PFSK-1 (cell line): ENCODE data around the gene CPLX1.

Source experiments
- FOXP2 ChIP-seq: optimal IDR thresholded peaks from 2 replicates; pipeline ENCODE3; 2011; ENCODE audit warnings: borderline replicate concordance, control low read depth, inconsistent platforms; ENCODE audit not compliant: insufficient read depth; ENCODE audit errors: extremely low read length, extremely low read depth
- POLR2AphosphoS5 ChIP-seq: IDR thresholded peaks from 2 replicates; pipeline ENCODE4 v1.6.1; 2012; ENCODE audit warnings: low read depth, mild to moderate bottlenecking, control low read depth, low read length, moderate library complexity
- SIN3A ChIP-seq: IDR thresholded peaks from 2 replicates; pipeline ENCODE4 v1.6.1; 2012; ENCODE audit warnings: mild to moderate bottlenecking, low read length, moderate library complexity, borderline replicate concordance; ENCODE audit not compliant: insufficient read depth
- TAF1 ChIP-seq: IDR thresholded peaks from 2 replicates; pipeline ENCODE4 v1.6.1; 2012; ENCODE audit warnings: low read length, control low read depth, borderline replicate concordance; ENCODE audit not compliant: insufficient read depth
- TF ChIP-seq, protein P1 (sequence below), 2 experiments: IDR thresholded peaks; 2 replicates each; pipeline versions ENCODE4 v1.6.1 to v1.8.0; 2011 to 2012; ENCODE audit warnings: low read depth in 2 of 2, low read length in 2 of 2, control low read depth in 1 of 2, inconsistent platforms in 1 of 2, mild to moderate bottlenecking in 1 of 2, moderate library complexity in 1 of 2; ENCODE audit not compliant: insufficient read depth in 1 of 2

CPLX1 gene

DNA sequence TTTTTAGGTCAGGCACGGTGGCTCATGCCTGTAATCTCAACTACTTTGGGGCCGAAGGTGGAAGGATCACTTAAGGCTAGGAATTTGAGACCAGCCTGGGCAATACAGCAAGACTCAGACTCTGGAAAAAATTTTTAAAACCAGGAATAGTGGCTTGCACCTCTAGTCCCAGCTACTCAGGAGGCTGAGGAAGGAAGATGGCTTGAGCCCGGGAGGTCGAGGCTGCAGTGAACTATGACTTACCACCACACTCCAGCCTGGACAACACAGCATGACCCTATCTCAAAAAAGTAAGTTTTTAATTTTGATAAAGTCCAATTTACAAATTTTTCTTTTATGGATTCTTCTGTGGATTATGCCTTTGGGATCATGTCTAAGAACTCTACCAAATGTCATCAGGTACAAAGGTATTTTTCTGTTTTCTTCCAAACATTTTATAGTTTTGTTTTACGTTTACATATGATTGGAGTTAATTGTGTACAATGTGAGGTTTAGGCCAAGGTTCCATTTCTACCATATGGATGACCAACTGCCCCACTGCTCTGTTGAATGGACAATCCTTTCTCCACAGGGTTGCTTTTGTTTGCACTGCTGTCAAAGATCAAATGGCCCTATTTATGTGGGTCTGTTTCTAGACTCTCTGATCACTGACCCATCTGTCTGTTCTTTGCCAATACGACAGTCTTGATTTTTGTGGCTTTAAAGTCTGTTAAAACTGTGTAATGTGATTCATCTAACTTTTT lies 48.2 kb downstream of the CPLX1 start:
- TF ChIP-seq FOXP2 (no peak), POLR2AphosphoS5 (no peak; the same call in 1 of the 2 replicates), TAF1 (no peak), SIN3A (no peak)
- TF ChIP-seq, protein P1, sequence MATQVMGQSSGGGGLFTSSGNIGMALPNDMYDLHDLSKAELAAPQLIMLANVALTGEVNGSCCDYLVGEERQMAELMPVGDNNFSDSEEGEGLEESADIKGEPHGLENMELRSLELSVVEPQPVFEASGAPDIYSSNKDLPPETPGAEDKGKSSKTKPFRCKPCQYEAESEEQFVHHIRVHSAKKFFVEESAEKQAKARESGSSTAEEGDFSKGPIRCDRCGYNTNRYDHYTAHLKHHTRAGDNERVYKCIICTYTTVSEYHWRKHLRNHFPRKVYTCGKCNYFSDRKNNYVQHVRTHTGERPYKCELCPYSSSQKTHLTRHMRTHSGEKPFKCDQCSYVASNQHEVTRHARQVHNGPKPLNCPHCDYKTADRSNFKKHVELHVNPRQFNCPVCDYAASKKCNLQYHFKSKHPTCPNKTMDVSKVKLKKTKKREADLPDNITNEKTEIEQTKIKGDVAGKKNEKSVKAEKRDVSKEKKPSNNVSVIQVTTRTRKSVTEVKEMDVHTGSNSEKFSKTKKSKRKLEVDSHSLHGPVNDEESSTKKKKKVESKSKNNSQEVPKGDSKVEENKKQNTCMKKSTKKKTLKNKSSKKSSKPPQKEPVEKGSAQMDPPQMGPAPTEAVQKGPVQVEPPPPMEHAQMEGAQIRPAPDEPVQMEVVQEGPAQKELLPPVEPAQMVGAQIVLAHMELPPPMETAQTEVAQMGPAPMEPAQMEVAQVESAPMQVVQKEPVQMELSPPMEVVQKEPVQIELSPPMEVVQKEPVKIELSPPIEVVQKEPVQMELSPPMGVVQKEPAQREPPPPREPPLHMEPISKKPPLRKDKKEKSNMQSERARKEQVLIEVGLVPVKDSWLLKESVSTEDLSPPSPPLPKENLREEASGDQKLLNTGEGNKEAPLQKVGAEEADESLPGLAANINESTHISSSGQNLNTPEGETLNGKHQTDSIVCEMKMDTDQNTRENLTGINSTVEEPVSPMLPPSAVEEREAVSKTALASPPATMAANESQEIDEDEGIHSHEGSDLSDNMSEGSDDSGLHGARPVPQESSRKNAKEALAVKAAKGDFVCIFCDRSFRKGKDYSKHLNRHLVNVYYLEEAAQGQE (IDR thresholded peaks at IDR 0.05; ENCODE audit: insufficient read depth in 1 of 2, low read depth in 2 of 2, low read length in 2 of 2), result no peak

DNA sequence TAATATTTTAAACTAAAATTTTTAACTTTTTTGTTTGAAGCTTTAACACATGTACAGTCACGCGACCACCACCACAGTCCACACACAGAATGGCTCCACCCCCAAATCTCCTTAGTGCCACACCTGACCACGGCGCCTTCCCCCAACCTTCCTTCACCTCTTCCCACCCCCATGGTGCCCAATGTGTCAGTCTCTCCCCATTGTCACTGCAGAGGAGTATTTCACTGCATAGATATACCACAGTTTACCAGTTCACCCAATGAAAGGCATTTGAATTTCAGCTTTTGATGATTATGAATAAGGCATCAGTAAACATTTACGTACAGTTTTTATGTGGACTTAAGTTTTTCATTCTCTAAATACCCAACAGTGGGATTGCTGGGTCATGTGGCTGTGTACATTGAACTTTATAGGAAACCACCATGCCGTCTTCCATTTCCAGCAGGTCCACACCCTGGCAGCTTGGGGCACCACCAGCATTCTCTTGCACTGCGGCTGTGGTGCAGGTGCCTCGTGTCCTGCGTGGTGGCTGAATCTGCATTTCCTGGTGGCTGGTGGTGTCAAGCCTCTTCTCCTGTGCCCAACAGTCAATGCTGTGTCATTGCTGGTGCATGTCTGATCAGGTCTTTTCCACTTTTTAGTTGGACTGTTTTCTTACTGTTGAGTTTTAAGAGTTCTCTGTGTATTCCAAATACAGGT lies 49.0 kb downstream of the CPLX1 start:
- TF ChIP-seq SIN3A, result no peak
- TF ChIP-seq FOXP2, result no peak
- no peak for TF ChIP-seq POLR2AphosphoS5
- TF ChIP-seq TAF1, result no peak
- TF ChIP-seq, protein P1 (IDR thresholded peaks at IDR 0.05; ENCODE audit: insufficient read depth in 1 of 2, low read depth in 2 of 2, low read length in 2 of 2), result no peak

DNA sequence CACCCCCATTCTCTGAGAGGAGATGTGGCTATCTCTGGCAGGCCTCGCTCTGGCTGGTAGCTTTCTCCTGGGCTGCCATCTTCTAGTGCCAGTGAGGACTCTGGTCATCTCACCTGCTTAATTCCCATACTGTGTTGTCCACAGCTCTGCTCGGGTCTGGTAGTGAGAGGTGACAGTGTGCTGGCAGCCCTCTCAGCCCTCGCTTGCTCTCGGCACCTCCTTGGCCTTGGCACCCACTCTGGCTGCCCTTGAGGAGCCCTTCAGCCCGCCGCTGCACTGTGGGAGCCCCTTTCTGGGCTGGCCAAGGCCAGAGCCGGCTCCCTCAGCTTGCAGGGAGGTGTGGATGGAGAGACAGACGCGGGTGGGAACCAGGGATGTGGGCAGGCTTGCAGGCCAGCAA lies 52.7 kb downstream of the CPLX1 start:
- TF ChIP-seq FOXP2 (no peak), TAF1 (no peak), POLR2AphosphoS5 (no peak), SIN3A (no peak)
- TF ChIP-seq, protein P1 (IDR thresholded peaks at IDR 0.05; ENCODE audit: insufficient read depth in 1 of 2, low read depth in 2 of 2, low read length in 2 of 2), result no peak

DNA sequence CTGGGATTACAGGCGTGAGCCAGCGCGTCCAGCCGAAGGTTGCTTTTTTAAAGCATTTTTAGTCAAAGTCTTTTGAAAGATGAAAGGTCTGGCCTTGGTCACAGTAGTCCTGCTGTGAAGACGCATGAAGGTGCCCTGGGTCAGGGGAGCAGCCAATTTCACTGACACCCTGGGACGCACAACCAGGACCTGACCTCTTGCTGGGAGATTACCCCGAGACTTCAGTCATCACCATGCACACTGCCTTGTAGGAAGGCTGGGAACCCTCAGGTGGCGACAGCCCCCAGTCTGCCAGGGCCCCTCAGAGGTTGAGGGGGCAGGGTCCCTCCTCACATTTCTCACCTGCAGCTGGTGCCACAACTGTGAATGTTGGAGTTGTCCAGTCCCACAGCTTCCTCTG lies 53.2 kb downstream of the CPLX1 start:
- TF ChIP-seq SIN3A, result no peak
- no peak for TF ChIP-seq POLR2AphosphoS5
- TF ChIP-seq FOXP2, result no peak
- no peak for TF ChIP-seq TAF1
- TF ChIP-seq, protein P1 (IDR thresholded peaks at IDR 0.05; ENCODE audit: insufficient read depth in 1 of 2, low read depth in 2 of 2, low read length in 2 of 2), result no peak
